Tibial nerve (tissue), 3 donors: ENCODE data around the gene CES2.

ENCODE experiments used
- EP300 ChIP-seq, 2 donors: sonication (generic); formaldehyde crosslinking; IDR thresholded peaks; one replicate each; pipeline ENCODE4 v1.6.1; 2017; ENCODE audit warnings: antibody characterized with exemption in 2 of 2, mild to moderate bottlenecking in 1 of 2
- POLR2A ChIP-seq, 2 donors: fragments of 450-650 bp; IDR thresholded peaks; one replicate each; pipeline ENCODE4 v1.6.1; 2017; ENCODE audit warnings: antibody characterized with exemption in 2 of 2, mild to moderate bottlenecking in 2 of 2, moderate library complexity in 2 of 2

DNA sequence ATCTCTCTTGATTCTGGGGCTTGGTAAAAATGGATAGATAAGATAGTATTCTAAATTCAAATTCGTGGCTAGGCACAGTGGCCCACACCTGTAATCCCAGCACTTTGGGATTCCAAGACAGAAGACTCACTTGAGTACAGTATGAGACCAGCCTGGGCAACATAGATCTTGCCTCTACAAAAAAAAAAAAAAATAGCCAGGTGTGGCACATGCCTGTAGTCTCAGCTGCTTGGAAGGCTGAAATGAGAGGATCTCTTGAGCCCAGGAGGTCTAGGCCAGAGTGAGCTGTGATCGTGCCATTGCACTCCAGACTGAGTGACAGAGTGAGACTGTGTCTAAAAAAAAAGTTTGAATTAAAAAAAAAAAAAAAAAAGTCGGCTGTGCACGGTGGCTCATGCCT, 45.7 kb upstream of the CES2 start:
- no peak for TF ChIP-seq EP300 (IDR thresholded peaks at IDR 0.05)
- no peak for TF ChIP-seq POLR2A (IDR thresholded peaks at IDR 0.05)
